ENCODE measurements around the gene UBAP2L. TPM values are rescaled to one million over a fixed set of nuclear protein-coding genes. Genes with fewer than 3 reads are reported as not detected.
"Not testable (repeated sequence)": the region's sequence is repeated elsewhere in the genome, so short reads cannot be mapped to it uniquely, and the experiment has no call there.

Gene UBAP2L
- total RNA-seq, 1 donor from 2014 or later = 218 TPM

GRCh38 chr1:154225370-154225769 lies 4.6 kb downstream of the UBAP2L start:
- no peaks in the 10 kb centered on the region for H3K9me3 ChIP-seq (ENCODE audit: insufficient read depth, low read depth, low read length)
- peak overlapping the region; percentile 31 for H3K4me3 Mint-ChIP-seq (ENCODE audit: unreplicated experiment)
- peaks cover 85% of the 10 kb centered on the region for H4K20me1 ChIP-seq (ENCODE audit: insufficient read depth, low read length)
- DNase-seq (ENCODE audit: low read depth) (no peak), FAIRE-seq (no peak)
- H3K27ac Mint-ChIP-seq (ENCODE audit: unreplicated experiment) = no peak overlapping the region
- no peak overlapping the region for H2AFZ ChIP-seq (ENCODE audit: low read depth, low read length)
- H3K4me2 ChIP-seq (ENCODE audit: low read length) = no peak overlapping the region
- no peak for TF ChIP-seq CTCF (IDR thresholded peaks at IDR 0.05; ENCODE audit: insufficient read depth, low read depth, low read length)
- no peak overlapping the region for H3K9ac ChIP-seq (ENCODE audit: low read length)
- peaks cover 42% of the 10 kb centered on the region for H3K36me3 ChIP-seq (ENCODE audit: insufficient read depth, low read length)
- peaks cover 90% of the 10 kb centered on the region for H3K79me2 ChIP-seq (ENCODE audit: insufficient read depth, low read length)
- no peak overlapping the region for H3K27ac ChIP-seq (ENCODE audit: low read depth, low read length)
- peaks cover 12% of the 10 kb centered on the region for H3K4me1 ChIP-seq (ENCODE audit: insufficient read depth, low read length)
- H3K27me3 ChIP-seq (ENCODE audit: insufficient read depth, low read length) = no peaks in the 10 kb centered on the region
- H3K36me3 Mint-ChIP-seq (ENCODE audit: low read depth, unreplicated experiment) = peaks cover 8% of the 10 kb centered on the region
- no peak overlapping the region for H3K4me3 ChIP-seq (ENCODE audit: insufficient read depth, low read depth, low read length)
- H3K27me3 Mint-ChIP-seq (ENCODE audit: low read depth, unreplicated experiment) = no peaks in the 10 kb centered on the region
- no peaks in the 10 kb centered on the region for H3K9me3 Mint-ChIP-seq (ENCODE audit: unreplicated experiment)
- peaks cover 16% of the 10 kb centered on the region for H3K4me1 Mint-ChIP-seq (ENCODE audit: low read depth, unreplicated experiment)

GRCh38 chr1:154231112-154231511 lies 10.4 kb downstream of the UBAP2L start:
- not testable (repeated sequence) for H3K27ac ChIP-seq (ENCODE audit: low read depth, low read length); H3K4me1 ChIP-seq (ENCODE audit: insufficient read depth, low read length); H3K4me1 Mint-ChIP-seq (ENCODE audit: low read depth, unreplicated experiment); FAIRE-seq; H3K9me3 ChIP-seq (ENCODE audit: insufficient read depth, low read depth, low read length); H3K4me3 ChIP-seq (ENCODE audit: insufficient read depth, low read depth, low read length); H3K9me3 Mint-ChIP-seq (ENCODE audit: unreplicated experiment); H3K9ac ChIP-seq (ENCODE audit: low read length); H3K27me3 ChIP-seq (ENCODE audit: insufficient read depth, low read length); H3K27ac Mint-ChIP-seq (ENCODE audit: unreplicated experiment); H3K27me3 Mint-ChIP-seq (ENCODE audit: low read depth, unreplicated experiment); DNase-seq (ENCODE audit: low read depth); H3K4me2 ChIP-seq (ENCODE audit: low read length); H2AFZ ChIP-seq (ENCODE audit: low read depth, low read length); H3K4me3 Mint-ChIP-seq (ENCODE audit: unreplicated experiment)
- H4K20me1 ChIP-seq (ENCODE audit: insufficient read depth, low read length) = peaks cover 83% of the 10 kb centered on the region
- peaks cover 66% of the 10 kb centered on the region for H3K36me3 ChIP-seq (ENCODE audit: insufficient read depth, low read length)
- peaks cover 24% of the 10 kb centered on the region for H3K36me3 Mint-ChIP-seq (ENCODE audit: low read depth, unreplicated experiment)
- peaks cover 78% of the 10 kb centered on the region for H3K79me2 ChIP-seq (ENCODE audit: insufficient read depth, low read length)

GRCh38 chr1:154233127-154233526 lies 12.4 kb downstream of the UBAP2L start:
- H3K27me3 ChIP-seq (ENCODE audit: insufficient read depth, low read length); H3K27ac ChIP-seq (ENCODE audit: low read depth, low read length); H3K4me3 ChIP-seq (ENCODE audit: insufficient read depth, low read depth, low read length); H3K27me3 Mint-ChIP-seq (ENCODE audit: low read depth, unreplicated experiment); H3K4me1 ChIP-seq (ENCODE audit: insufficient read depth, low read length); H3K27ac Mint-ChIP-seq (ENCODE audit: unreplicated experiment); DNase-seq (ENCODE audit: low read depth); H3K4me1 Mint-ChIP-seq (ENCODE audit: low read depth, unreplicated experiment); H3K4me2 ChIP-seq (ENCODE audit: low read length); H3K9me3 Mint-ChIP-seq (ENCODE audit: unreplicated experiment); H2AFZ ChIP-seq (ENCODE audit: low read depth, low read length); H3K9ac ChIP-seq (ENCODE audit: low read length); FAIRE-seq; H3K9me3 ChIP-seq (ENCODE audit: insufficient read depth, low read depth, low read length): not testable (repeated sequence)
- Histone ChIP-seq H3K79me2 (ENCODE audit: insufficient read depth, low read length) (peaks cover 77% of the 10 kb centered on the region), H3K36me3 (ENCODE audit: insufficient read depth, low read length) (peaks cover 68% of the 10 kb centered on the region), H4K20me1 (ENCODE audit: insufficient read depth, low read length) (peaks cover 79% of the 10 kb centered on the region)
- peak overlapping the region; percentile 65 for H3K4me3 Mint-ChIP-seq (ENCODE audit: unreplicated experiment)
- H3K36me3 Mint-ChIP-seq (ENCODE audit: low read depth, unreplicated experiment) = peaks cover 34% of the 10 kb centered on the region

- TF ChIP-seq EZH2 (IDR thresholded peaks at IDR 0.05; ENCODE audit: insufficient read depth, low read length) = no peak
- no peak for TF ChIP-seq CTCF (IDR thresholded peaks at IDR 0.05; ENCODE audit: insufficient read depth, low read depth, low read length)
- H2AFZ ChIP-seq (ENCODE audit: low read depth, low read length) = no peak overlapping the region
- H3K27me3 ChIP-seq (ENCODE audit: insufficient read depth, low read length) = no peaks in the 10 kb centered on the region
- Mint-ChIP-seq H3K4me3 (ENCODE audit: unreplicated experiment) (no peak overlapping the region), H3K36me3 (ENCODE audit: low read depth, unreplicated experiment) (peaks cover 34% of the 10 kb centered on the region), H3K9me3 (ENCODE audit: unreplicated experiment) (no peaks in the 10 kb centered on the region), H3K4me1 (ENCODE audit: low read depth, unreplicated experiment) (no peaks in the 10 kb centered on the region), H3K27ac (ENCODE audit: unreplicated experiment) (no peak overlapping the region), H3K27me3 (ENCODE audit: low read depth, unreplicated experiment) (no peaks in the 10 kb centered on the region)
- no peak overlapping the region for H3K27ac ChIP-seq (ENCODE audit: low read depth, low read length)
- H3K79me2 ChIP-seq (ENCODE audit: insufficient read depth, low read length) = peaks cover 76% of the 10 kb centered on the region
- H3K4me2 ChIP-seq (ENCODE audit: low read length) = no peak overlapping the region
- FAIRE-seq (no peak), DNase-seq (ENCODE audit: low read depth) (no peak)
- peaks cover 56% of the 10 kb centered on the region for H3K36me3 ChIP-seq (ENCODE audit: insufficient read depth, low read length)
- no peaks in the 10 kb centered on the region for H3K4me1 ChIP-seq (ENCODE audit: insufficient read depth, low read length)
- no peaks in the 10 kb centered on the region for H3K9me3 ChIP-seq (ENCODE audit: insufficient read depth, low read depth, low read length)
- no peak overlapping the region for H3K4me3 ChIP-seq (ENCODE audit: insufficient read depth, low read depth, low read length)
- no peak overlapping the region for H3K9ac ChIP-seq (ENCODE audit: low read length)
- H4K20me1 ChIP-seq (ENCODE audit: insufficient read depth, low read length) = peaks cover 79% of the 10 kb centered on the region
Measured at GRCh38 chr1:154236855-154237254, 16.1 kb downstream of the UBAP2L start.
